HepG2 (cell line): ENCODE measurements around the gene PNMA8C.

ENCODE experiments used
- CBX2 ChIP-seq, 2 experiments: fragments of 200-600 bp in 1 of 2; sonication (generic); formaldehyde crosslinking in 1 of 2; IDR thresholded peaks; 2 replicates each; pipeline versions ENCODE4 v1.7.0 to v1.8.1; 2018 to 2022; ENCODE audit warnings: low read depth in 2 of 2, low read length in 1 of 2, mild to moderate bottlenecking in 1 of 2, missing genetic modification reagents in 1 of 2
- CREBL2 ChIP-seq: sonication (generic); formaldehyde crosslinking; IDR thresholded peaks from 2 replicates; pipeline ENCODE4 v1.8.1; 2023; ENCODE audit warnings: missing genetic modification reagents, mild to moderate bottlenecking, borderline replicate concordance
- CTCF ChIP-seq: sonication (generic); formaldehyde crosslinking; IDR thresholded peaks from 2 replicates; pipeline ENCODE4 v1.5.0; 2020; ENCODE audit warnings: mild to moderate bottlenecking, missing genetic modification reagents, moderate library complexity
- MED13 ChIP-seq: sonication (generic); formaldehyde crosslinking; IDR thresholded peaks from 2 replicates; pipeline ENCODE4 v1.5.0; 2020; ENCODE audit warnings: missing genetic modification reagents
- ZNF598 ChIP-seq: sonication (generic); formaldehyde crosslinking; IDR thresholded peaks from 2 replicates; pipeline ENCODE4 v1.5.1; 2020; ENCODE audit warnings: mild to moderate bottlenecking, missing genetic modification reagents, borderline replicate concordance

DNA sequence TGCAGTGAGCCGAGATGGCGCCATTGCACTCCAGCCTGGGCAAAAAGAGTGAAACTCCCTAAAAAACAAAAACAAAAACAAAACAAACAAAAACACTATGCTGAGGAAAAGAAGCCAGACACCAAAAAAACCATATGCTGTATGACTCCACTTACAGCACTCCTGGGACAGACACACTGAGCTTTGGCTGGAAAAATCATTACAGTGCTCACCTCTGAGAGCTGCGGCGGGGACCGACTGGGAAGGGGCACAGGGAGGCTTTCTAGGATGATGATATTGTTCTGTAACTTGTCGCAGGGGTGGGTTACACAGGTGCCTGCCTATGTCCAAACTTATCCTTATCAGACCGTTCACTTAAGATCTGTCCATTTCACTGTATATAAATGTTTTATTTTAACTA is 34.8 kb upstream of the PNMA8C start:
- TF ChIP-seq CBX2 (IDR thresholded peaks at IDR 0.05; ENCODE audit: low read depth, low read length) = no peak
- no peak for TF ChIP-seq CBX2 (CRISPR knock-in tag; IDR thresholded peaks at IDR 0.05; ENCODE audit: low read depth)
- no peak for TF ChIP-seq ZNF598 (CRISPR knock-in tag)
- no peak for TF ChIP-seq CREBL2 (CRISPR knock-in tag)
- TF ChIP-seq MED13 (CRISPR knock-in tag) = no peak
- no peak for TF ChIP-seq CTCF (CRISPR knock-in tag)
